GM21390 (cell line): ENCODE measurements around the gene GTPBP8.
A peak's percentile ranks its signal among the peaks of the same experiment; 100 is the strongest.

ENCODE experiments used
- ATAC-seq: cut with Tn5 transposase; IDR thresholded peaks from one replicate; pipeline ENCODE4 v1.9.1; 2021; ENCODE audit not compliant: unreplicated experiment

GTPBP8 gene

GRCh38 chr3:112990672-112991602 lies at the start of gene GTPBP8:
Gene GTPBP8, plus strand, starts transcription at chr3:112990984. Its CDS starts 16 bp downstream, at chr3:112991000.
- ATAC-seq: peak; percentile 95

GRCh38 chr3:112948346-112948838 lies 42.4 kb upstream of the GTPBP8 start:
- ATAC-seq: no peak

GRCh38 chr3:112956351-112956750 lies 34.4 kb upstream of the GTPBP8 start:
- ATAC-seq: no peak

- peak; percentile 66 for ATAC-seq
Measured at GRCh38 chr3:112958811-112959560, 31.8 kb upstream of the GTPBP8 start.

GRCh38 chr3:112963683-112964082 lies 27.1 kb upstream of the GTPBP8 start:
- no peak for ATAC-seq

DNA sequence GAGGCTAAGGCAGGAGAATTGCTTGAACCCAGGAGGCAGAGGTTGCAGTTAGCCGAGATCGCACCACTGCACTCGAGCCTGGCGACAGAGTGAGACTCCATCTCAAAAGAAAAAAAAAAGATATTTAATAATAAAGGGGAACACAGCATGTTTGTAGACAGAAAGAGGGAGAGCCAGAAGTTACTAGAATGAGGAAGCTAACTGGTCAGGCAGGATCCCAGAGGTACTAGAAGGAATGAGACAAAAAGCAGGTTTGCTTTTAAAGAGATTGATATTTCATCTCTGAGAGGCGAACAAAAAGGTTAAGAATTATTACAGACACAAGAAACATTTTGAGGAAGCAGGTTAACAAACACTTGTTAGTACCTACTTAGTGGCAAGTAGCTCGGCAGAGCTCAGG lies 25.1 kb upstream of the GTPBP8 start:
- ATAC-seq: no peak

DNA sequence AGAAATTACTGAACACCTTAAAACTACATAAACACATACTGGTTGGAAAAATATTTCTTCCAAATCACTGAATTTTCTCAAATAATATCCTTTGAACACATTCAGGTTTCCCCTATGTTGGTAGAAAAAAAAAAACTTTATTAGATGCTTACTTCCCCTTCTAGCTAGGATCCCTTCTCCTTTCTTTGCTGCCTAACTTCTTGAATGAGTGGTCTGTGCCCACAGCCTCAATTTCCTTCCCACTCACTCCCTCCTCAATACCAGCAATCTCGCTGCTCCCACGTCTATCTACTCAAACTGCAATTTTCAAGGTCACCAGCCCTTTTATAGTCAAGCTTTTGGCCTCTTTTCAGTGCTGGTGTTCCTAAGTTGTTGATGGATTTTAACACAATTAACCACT lies 24.2 kb upstream of the GTPBP8 start:
- no peak for ATAC-seq

GRCh38 chr3:112967425-112967824 lies 23.4 kb upstream of the GTPBP8 start:
- ATAC-seq: no peak

DNA sequence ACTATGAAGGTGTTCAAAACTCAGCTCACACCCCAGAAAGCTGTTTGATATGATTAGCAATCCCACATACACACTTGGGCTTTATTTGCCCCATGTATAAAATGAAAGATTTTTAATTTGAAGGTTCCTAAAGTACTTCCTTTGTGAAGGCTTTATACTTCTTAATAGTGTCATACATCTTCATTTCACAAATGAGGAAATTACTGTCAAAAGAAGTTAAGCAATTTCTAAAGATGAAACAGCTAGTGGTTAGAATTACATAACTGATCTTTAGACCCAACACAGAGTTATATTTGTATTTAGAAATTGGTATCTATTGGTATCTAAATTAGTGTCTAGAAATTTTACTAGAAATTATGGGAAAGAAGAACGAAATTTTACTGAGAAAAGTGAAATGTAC lies 23.0 kb upstream of the GTPBP8 start:
- no peak for ATAC-seq

DNA sequence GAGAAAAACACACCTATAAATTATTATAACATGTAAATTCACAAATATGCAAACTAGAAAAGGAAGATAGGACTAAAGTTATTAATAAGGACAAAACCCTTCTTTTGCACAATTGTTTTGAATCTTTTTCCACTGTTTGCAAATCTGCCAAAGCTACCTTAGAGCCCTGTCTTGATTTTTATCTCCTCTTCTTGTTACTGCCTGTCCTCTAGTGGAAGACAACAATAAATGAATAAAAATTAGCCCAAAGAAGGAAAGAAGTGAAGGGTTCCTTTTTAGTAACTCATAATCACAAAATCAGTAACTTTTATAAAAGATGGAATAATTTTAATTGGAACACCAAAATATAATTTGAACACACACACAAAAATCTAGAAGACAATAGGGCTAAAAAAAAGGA lies 18.6 kb upstream of the GTPBP8 start:
- no peak for ATAC-seq

GRCh38 chr3:112973325-112974177 lies 17.2 kb upstream of the GTPBP8 start:
- ATAC-seq: peak; percentile 81

- peak; percentile 27 for ATAC-seq
Measured at GRCh38 chr3:112974178-112974517, 16.6 kb upstream of the GTPBP8 start.

DNA sequence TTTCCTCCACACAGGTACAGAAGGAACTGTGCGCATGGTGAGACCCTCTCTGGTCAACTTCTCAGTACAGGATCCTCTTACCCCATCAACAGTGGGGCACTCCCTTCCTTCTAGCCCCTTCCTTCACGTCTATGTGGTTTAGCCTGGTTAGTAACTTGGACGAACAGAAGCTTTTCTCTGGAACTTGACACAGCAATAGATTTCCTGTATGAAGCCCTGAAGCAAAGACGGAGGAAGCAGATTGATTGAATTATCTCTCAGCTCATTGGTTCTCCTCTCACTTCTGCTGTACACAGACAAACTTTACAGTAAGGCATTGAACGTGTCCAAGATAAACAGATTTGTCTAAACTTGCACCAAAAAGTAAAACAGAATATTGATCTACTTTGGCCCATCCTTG lies 15.9 kb upstream of the GTPBP8 start, which contains the start of gene CD200R1:
CD200R1 (minus strand) TSS at position 210 of the 400 bp plus-strand sequence. CDS start 246 bp downstream, outside the sequence.
- no peak for ATAC-seq

GRCh38 chr3:112976001-112976400 lies 14.8 kb upstream of the GTPBP8 start:
- no peak for ATAC-seq

- ATAC-seq: no peak
Measured at GRCh38 chr3:112976953-112977352, 13.8 kb upstream of the GTPBP8 start.

DNA sequence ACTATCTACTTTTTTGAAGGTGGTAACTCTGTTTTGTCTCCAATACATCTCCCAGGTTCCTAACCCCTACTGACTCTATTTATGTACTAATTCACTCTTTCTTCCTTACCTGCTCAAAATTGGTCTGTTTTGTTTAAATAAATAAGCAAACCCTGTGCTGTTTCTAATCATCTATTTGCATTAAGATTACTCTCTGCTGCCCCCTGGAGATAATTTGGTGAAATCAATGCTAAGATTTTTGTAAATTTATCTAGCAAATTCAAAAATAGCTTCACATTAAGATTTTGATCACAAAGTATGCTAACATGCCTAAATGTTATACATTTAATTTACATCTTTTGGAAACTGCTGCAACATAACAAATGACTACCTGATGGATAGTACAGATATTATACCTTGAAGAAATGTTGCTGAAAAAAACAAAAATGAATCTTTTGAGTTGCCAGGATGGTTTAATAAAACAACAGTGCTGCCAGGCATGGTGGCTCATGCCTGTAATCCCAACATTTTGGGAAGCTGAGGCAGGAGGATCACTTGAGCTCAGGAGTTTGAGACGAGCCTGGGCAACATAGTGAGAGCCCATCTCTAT lies 11.4 kb upstream of the GTPBP8 start:
- no peak for ATAC-seq

DNA sequence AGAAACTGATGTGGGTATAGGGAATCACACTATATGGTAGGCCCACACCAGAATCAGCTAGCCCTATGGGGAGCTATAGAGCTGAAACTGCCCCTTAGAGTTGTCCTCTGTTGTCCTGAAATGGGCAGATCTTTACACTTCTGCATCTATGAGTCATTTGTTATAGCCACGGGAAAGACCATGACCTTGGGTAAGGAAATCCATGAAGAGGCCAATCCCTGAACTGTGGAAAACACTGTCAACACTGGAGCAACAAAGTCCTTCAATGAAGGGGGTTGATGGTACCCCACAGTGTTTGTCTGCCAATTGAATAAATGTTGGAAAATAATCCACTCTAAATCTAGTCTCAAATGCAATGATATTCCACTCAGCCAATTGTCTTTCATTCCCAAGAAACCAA lies 10.7 kb upstream of the GTPBP8 start:
- no peak for ATAC-seq

DNA sequence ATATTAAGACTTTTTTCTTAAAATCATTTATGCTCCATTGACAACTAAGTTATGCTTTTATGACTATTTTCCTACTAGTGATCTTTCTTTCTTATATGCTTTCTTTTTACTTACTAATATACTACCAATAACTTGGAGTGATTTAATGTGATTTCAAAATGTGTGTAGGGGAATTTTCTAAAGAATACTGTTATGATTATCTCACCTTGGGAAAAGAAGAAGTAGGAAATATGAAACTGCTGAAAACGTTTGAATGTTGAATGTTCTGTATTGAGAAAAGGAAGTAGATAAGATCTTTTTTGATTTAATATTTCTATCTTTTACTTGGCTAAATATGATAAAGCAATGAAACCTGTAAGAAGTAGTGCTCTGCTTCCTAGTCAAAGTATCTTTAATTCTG lies 8.1 kb upstream of the GTPBP8 start:
- ATAC-seq: no peak

DNA sequence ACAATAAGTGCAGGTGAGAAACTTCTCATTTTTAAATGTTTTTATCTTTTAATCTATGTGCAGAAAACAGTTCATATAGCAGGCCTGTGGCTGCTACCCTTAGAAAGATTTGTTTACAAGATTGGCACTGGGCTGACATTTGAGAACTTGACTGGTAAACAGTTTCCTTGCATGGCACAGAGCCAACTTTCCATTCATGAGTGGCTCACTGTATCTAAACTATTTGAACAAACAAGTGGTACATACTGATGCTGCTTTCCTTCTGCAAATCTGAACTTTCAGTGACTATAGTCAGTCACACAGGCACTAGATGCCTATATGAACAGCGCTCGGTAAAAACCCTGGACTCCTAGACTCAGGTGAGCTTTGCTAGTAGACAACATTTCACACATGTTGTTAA lies 6.3 kb upstream of the GTPBP8 start:
- ATAC-seq: no peak

DNA sequence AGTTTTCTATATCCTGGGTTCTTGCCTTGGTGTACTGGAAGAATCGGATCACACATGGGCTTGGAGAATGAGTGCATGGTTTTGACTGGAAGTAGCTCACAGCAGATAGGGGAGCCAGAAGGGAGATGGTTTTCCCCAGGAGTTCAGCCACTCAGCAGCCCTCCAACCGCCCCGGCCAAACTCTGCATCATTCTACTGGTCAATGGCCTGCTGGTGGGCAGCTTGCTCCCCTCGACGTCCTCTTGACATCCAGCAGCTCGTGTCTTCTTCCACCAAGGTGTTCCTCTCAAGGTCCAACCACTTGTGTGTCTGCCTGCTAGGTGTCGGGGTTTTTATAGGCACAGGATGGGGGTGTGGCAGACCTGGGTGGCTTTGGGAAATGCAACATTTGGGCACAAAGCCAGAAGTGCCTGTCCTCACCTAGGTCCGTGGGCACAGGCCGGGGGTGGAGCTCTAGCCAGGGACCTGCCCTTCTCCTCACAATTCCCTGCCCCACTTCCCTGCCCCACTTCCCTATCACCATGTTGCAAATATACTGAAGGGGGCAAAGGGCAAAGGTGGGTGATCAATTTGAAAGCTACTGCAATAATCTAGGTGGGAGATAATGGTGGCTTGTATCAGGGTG lies 3.0 kb upstream of the GTPBP8 start:
- ATAC-seq: no peak
